Activated CD8-positive, alpha-beta memory T cell treated with anti-CD3 and anti-CD28 coated beads, Interleukin-2, amount 10 ng/mL, durations not matched to agents 7 days and 5 days (primary cell): Measurements from ENCODE around the gene DRAP1. TPM values are rescaled to one million over a fixed set of nuclear protein-coding genes. Genes with fewer than 3 reads are reported as not detected.
A peak's percentile ranks its signal among the peaks of the same experiment; 100 is the strongest.

Source experiments
- ATAC-seq: fragments of 150-1000 bp; cut with Tn5 transposase; one replicate; pipeline ENCODE4 v1.10.0; 2021; ENCODE audit warnings: moderate library complexity
- CTCF ChIA-PET: fragments of 350-600 bp; sonication (Branson Sonifier 250); formaldehyde crosslinking; loops from one replicate; lab custom pipeline; 2021; ENCODE audit warnings: antibody characterized with exemption; lab: Charles Lee
- DNase-seq: peaks from one replicate; pipeline ENCODE4 v3.0.0-alpha.2; 2020
- H3K27ac Mint-ChIP-seq: one replicate; pipeline ENCODE4 v1.8.0; 2021; ENCODE audit warnings: mild to moderate bottlenecking, mixed read lengths
- H3K27me3 Mint-ChIP-seq: one replicate; pipeline ENCODE4 v1.8.0; 2021; ENCODE audit warnings: mixed read lengths
- H3K36me3 Mint-ChIP-seq: one replicate; pipeline ENCODE4 v1.8.0; 2021; ENCODE audit warnings: mild to moderate bottlenecking, mixed read lengths
- H3K4me1 Mint-ChIP-seq: one replicate; pipeline ENCODE4 v1.8.0; 2021; ENCODE audit warnings: mixed read lengths
- H3K4me3 Mint-ChIP-seq: one replicate; pipeline ENCODE4 v1.8.0; 2021; ENCODE audit warnings: mild to moderate bottlenecking, moderate library complexity, mixed read lengths
- H3K9me3 Mint-ChIP-seq: one replicate; pipeline ENCODE4 v1.8.0; 2022; ENCODE audit warnings: low read depth, mixed read lengths
- total RNA-seq, 2 experiments: library from RNA; stranded (reverse); gene quantifications; one replicate each; pipeline ENCODE4 v1.2.3, GENCODE V29; 2021

DRAP1 gene
- total RNA-seq, 2 experiments from 2014 or later, result 192 to 254 TPM

DNA sequence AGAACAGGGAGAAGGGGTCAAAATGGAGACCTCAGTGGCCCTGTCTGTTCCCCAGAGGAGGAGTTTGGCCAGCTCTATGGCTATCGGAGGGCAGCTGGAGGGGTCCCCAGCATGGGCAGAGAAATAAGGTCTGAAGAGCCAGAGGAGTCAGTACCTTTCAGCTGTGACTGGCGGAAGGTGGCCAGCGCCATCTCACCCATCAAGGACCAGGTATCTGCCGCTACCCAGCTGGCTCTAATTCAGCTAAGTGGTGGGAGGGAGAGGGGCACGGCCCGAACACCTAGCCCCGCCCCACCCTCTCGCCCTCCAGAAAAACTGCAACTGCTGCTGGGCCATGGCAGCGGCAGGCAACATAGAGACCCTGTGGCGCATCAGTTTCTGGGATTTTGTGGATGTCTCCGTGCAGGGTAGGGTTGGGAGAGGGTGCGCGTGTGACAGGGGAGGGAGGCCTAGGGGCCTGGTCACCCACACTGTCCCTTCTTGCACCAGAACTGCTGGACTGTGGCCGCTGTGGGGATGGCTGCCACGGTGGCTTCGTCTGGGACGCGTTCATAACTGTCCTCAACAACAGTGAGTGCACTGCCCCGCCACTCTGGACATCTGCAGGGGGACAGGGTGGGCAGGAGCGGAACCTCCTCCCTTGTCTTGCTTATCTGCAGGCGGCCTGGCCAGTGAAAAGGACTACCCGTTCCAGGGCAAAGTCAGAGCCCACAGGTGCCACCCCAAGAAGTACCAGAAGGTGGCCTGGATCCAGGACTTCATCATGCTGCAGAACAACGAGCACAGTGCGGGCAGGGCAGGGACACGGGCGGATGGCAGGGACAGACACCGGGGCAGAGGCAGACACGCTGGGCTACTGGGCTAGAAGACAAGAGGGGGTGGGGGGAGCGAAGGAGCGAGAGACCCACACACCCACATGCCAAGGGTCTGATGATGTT, 36.8 kb upstream of the DRAP1 start:
- peaks cover 14% of the 10 kb centered on the region for H3K36me3 Mint-ChIP-seq

GRCh38 chr11:65883058-65883761, 36.0 kb upstream of the DRAP1 start:
- peaks cover 81% of the 10 kb centered on the region for H3K4me1 Mint-ChIP-seq
- DNase-seq (peak; percentile 41), ATAC-seq (no peak)
- peaks cover 14% of the 10 kb centered on the region for H3K36me3 Mint-ChIP-seq
- CTCF ChIA-PET, result interaction anchor here (0.6 to 26.4 kb wide), 10 partner anchors 14 to 139 kb away, joined by 3 to 710 read pairs (median 16); partner anchors contain the start of genes BANF1, C11orf68, CFL1 and CTSW
- no peak overlapping the region for H3K4me3 Mint-ChIP-seq
- no peaks in the 10 kb centered on the region for H3K9me3 Mint-ChIP-seq
- H3K27me3 Mint-ChIP-seq, result no peaks in the 10 kb centered on the region
- no peak overlapping the region for H3K27ac Mint-ChIP-seq

More for the DNA sequence above, 36.8 kb upstream of the DRAP1 start:
- DNase-seq (peak; percentile 41), ATAC-seq (no peak)
- CTCF ChIA-PET, result interaction anchor here (1.2 to 27.4 kb wide), 6 partner anchors 8 to 170 kb away, joined by 4 to 710 read pairs (median 209); partner anchors contain the start of genes CCDC85B, CFL1, CTSW and EFEMP2
- peak overlapping the region; percentile 19 for H3K4me3 Mint-ChIP-seq
- H3K4me1 Mint-ChIP-seq, result peaks cover 82% of the 10 kb centered on the region
- peak overlapping the region; percentile 86 for H3K27ac Mint-ChIP-seq
- no peaks in the 10 kb centered on the region for H3K9me3 Mint-ChIP-seq
- no peaks in the 10 kb centered on the region for H3K27me3 Mint-ChIP-seq

DNA sequence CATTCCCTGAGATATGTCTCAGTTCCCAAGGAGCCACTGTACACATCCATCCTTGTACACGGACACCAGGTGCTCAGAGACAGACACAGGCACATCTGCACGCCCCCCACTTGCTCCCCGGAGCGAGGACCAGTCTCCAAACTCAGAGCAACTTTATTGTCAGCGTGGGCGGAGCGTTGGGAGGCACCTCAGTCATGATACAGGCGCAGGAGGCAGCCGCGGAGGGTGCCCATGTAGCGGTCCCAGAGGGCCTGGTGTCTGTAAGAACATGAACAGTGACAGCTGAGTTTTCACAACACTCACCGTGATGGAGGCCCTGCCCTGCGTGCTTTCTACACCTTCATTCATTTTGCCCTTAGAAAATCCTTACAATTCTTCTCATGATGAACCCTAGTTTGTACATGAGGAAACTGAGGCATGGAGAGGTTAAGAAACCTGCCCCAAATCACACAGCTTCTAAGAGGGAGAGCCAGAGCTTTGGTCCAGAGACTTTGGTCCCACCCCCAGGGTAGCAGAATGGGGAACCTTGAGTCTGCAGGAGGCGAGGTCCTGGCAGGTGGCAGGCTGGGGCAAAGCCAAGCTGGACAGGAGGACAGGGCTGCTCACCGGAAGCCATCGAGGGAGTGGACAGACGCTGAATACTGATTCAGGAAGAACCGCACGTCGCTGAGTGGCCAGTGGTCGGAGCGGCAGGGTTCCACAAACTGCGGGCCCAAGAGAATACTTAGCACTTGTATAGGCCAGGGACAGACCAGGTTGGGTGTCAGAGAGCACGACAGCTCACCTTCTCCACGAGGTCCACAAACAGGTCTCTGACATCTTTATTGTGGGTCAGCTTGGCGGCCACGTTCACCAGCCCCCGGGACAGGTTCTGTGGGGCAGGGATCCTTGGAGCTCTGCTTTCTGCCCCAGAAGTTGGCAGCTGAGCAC, 35.2 kb upstream of the DRAP1 start:
- peak; percentile 40 for DNase-seq
- Mint-ChIP-seq H3K27me3 (no peaks in the 10 kb centered on the region), H3K4me1 (peaks cover 79% of the 10 kb centered on the region), H3K9me3 (no peaks in the 10 kb centered on the region), H3K4me3 (no peak overlapping the region), H3K36me3 (peaks cover 14% of the 10 kb centered on the region), H3K27ac (peak overlapping the region; percentile 71)
- ATAC-seq, result no peak
- CTCF ChIA-PET, result interaction anchor here (0.7 to 26.4 kb wide), 44 partner anchors 14 to 318 kb away, joined by 3 to 710 read pairs (median 6); partner anchors contain the start of genes AP5B1, BANF1, C11orf68 and CFL1

GRCh38 chr11:65884716-65885092, 34.5 kb upstream of the DRAP1 start:
- peaks cover 14% of the 10 kb centered on the region for H3K36me3 Mint-ChIP-seq
- peak; percentile 42 for ATAC-seq
- H3K9me3 Mint-ChIP-seq, result no peaks in the 10 kb centered on the region
- H3K4me1 Mint-ChIP-seq, result peaks cover 77% of the 10 kb centered on the region
- DNase-seq, result peak; percentile 87
- peak overlapping the region; percentile 71 for H3K27ac Mint-ChIP-seq
- H3K4me3 Mint-ChIP-seq, result no peak overlapping the region
- H3K27me3 Mint-ChIP-seq, result no peaks in the 10 kb centered on the region
- CTCF ChIA-PET, result interaction anchor here (0.6 to 26.4 kb wide), 45 partner anchors 13 to 359 kb away, joined by 3 to 710 read pairs (median 6); partner anchors contain the start of genes AP5B1, BANF1, C11orf68 and CFL1

- peaks cover 77% of the 10 kb centered on the region for H3K4me1 Mint-ChIP-seq
- no peak for ATAC-seq
- DNase-seq, result no peak
- H3K9me3 Mint-ChIP-seq, result no peaks in the 10 kb centered on the region
- no peak overlapping the region for H3K4me3 Mint-ChIP-seq
- no peaks in the 10 kb centered on the region for H3K27me3 Mint-ChIP-seq
- H3K36me3 Mint-ChIP-seq, result peaks cover 14% of the 10 kb centered on the region
- CTCF ChIA-PET, result interaction anchor here (0.6 to 26.4 kb wide), 41 partner anchors 13 to 360 kb away, joined by 3 to 710 read pairs (median 6); partner anchors contain the start of genes AP5B1, BANF1, CFL1 and CTSW
- H3K27ac Mint-ChIP-seq, result no peak overlapping the region
Observed at GRCh38 chr11:65885231-65885630, 34.0 kb upstream of the DRAP1 start.

GRCh38 chr11:65885808-65886536, 33.3 kb upstream of the DRAP1 start:
- CTCF ChIA-PET, result interaction anchor here (0.9 to 26.4 kb wide), 26 partner anchors 12 to 247 kb away, joined by 3 to 710 read pairs (median 14); partner anchors contain the start of genes AP5B1, CFL1, CTSW and EFEMP2
- H3K4me3 Mint-ChIP-seq, result peak overlapping the region; percentile 96
- no peaks in the 10 kb centered on the region for H3K9me3 Mint-ChIP-seq
- DNase-seq (peak; percentile 39), ATAC-seq (no peak)
- peaks cover 71% of the 10 kb centered on the region for H3K4me1 Mint-ChIP-seq
- H3K36me3 Mint-ChIP-seq, result peaks cover 14% of the 10 kb centered on the region
- no peaks in the 10 kb centered on the region for H3K27me3 Mint-ChIP-seq
- H3K27ac Mint-ChIP-seq, result peak overlapping the region; percentile 10

GRCh38 chr11:65886826-65887722, 32.2 kb upstream of the DRAP1 start:
- DNase-seq (no peak), ATAC-seq (no peak)
- no peaks in the 10 kb centered on the region for H3K9me3 Mint-ChIP-seq
- CTCF ChIA-PET, result interaction anchor here (1.1 to 26.4 kb wide), 12 partner anchors 11 to 234 kb away, joined by 3 to 710 read pairs (median 24); partner anchors contain the start of genes AP5B1, CFL1, CTSW and EFEMP2
- H3K4me3 Mint-ChIP-seq, result peak overlapping the region; percentile 96
- peaks cover 14% of the 10 kb centered on the region for H3K36me3 Mint-ChIP-seq
- peak overlapping the region; percentile 95 for H3K27ac Mint-ChIP-seq
- peaks cover 61% of the 10 kb centered on the region for H3K4me1 Mint-ChIP-seq
- no peaks in the 10 kb centered on the region for H3K27me3 Mint-ChIP-seq

DNA sequence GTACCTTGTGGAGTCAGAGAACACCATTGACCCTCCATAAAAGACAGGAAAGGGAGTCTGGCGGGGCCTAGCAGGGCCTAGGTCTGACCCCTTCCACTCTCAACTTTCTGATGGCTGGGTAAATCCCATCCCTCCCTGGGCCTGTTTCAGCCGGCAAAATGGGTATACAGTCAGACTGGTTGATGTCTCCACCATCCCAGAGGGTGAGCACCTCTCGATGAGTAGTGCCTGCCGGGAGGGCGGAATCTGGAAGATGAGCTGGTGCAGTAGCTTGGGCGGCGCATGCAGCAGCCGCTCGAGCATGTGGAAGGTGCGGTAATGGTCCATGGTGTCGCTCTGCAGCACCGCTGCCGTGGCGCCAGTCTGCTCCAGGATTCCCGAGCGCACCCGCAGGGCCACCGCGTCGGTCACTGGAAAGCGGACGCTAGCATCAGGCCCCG, 31.5 kb upstream of the DRAP1 start:
- Mint-ChIP-seq H3K4me3 (peak overlapping the region; percentile 96), H3K27me3 (no peaks in the 10 kb centered on the region), H3K27ac (peak overlapping the region; percentile 95), H3K4me1 (peaks cover 63% of the 10 kb centered on the region), H3K36me3 (peaks cover 16% of the 10 kb centered on the region), H3K9me3 (no peaks in the 10 kb centered on the region)
- DNase-seq, result no peak
- no peak for ATAC-seq
- CTCF ChIA-PET, result interaction anchor here (0.9 to 26.4 kb wide), 30 partner anchors 10 to 235 kb away, joined by 3 to 710 read pairs (median 7); partner anchors contain the start of genes AP5B1, BANF1, CFL1 and CTSW

DNA sequence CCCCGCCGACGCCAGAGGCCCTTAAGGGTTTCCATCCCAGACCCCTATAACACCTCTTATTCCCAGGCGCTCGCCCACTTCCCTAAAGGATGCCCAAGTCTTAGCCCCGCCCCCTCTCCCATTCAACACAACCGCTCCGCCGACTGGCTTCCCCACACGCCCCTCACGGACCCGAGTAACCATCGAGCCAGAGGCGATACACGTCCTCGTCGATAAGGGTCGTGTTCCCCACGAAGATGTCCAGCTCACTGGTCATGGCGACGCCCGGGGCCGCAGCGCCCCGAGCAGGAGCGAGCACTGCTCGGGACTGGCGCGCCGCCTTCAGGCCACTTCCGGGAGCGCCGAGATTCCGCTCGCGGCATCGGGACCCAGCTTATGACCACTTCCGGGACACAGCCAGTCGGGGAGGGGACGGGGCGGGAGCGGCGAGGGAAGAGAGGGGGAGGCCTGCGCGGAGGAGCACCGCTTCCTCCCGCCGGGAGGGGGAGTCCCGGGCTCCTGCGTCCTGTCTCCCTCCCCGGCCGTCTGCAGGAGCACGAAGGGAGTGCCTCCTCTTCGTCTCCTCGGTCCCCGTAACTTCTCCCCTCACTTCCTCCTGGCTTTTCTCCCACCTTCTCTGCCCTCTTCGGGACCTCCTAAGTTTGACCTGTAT, 30.9 kb upstream of the DRAP1 start, which contains the start of gene FIBP:
Gene FIBP (minus strand): TSS at position 309 of the 652 bp plus-strand sequence. CDS start 53 bp downstream, at position 256.
- no peaks in the 10 kb centered on the region for H3K27me3 Mint-ChIP-seq
- CTCF ChIA-PET, result interaction anchor here (0.6 to 26.4 kb wide), 35 partner anchors 10 to 236 kb away, joined by 3 to 710 read pairs (median 6); partner anchors contain the start of genes AP5B1, BANF1, CFL1 and CTSW
- H3K27ac Mint-ChIP-seq, result peak within 1 kb of the TSS; percentile 95
- ATAC-seq (peak; percentile 63), DNase-seq (peak; percentile 98)
- H3K9me3 Mint-ChIP-seq, result no peaks in the 10 kb centered on the region
- peaks cover 16% of the 10 kb centered on the region for H3K36me3 Mint-ChIP-seq
- H3K4me1 Mint-ChIP-seq, result peaks cover 68% of the 10 kb centered on the region
- peak within 1 kb of the TSS; percentile 96 for H3K4me3 Mint-ChIP-seq
